ENCODE results near the gene POR.

DNA sequence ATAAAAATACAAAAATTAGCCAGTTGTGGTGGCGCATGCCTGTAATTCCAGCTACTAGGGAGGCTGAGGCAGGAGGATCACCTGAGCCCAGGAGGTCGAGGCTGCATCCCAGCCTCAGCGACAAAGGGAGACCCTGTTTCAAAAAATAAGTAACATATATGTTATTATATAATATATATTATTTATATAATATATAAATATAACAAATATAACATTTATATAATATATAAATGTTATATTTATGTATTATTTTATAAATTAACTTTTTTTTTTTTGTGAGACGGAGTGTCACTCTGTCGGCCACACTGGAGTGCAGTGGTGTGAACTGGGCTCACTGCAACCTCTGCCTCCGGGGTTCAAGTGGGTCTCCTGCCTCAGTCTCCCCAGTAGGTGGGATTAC, 1.5 kb upstream of the POR start:
- TF ChIP-seq RAD21 (IDR thresholded peaks at IDR 0.05) (no peak), SP1 (IDR thresholded peaks at IDR 0.05) (no peak), GABPA (IDR thresholded peaks at IDR 0.05 in 1 of 2, conservative IDR thresholded peaks at IDR 0.05 in 1 of 2) (no peak), MAX (IDR thresholded peaks at IDR 0.05) (no peak), FOXA1 (IDR thresholded peaks at IDR 0.05) (no peak), ATF3 (IDR thresholded peaks at IDR 0.05) (no peak), NR2F2 (IDR thresholded peaks at IDR 0.05) (no peak), ZBTB33 (IDR thresholded peaks at IDR 0.05) (no peak), TAF1 (conservative IDR thresholded peaks at IDR 0.05) (no peak), HNF4A (conservative IDR thresholded peaks at IDR 0.05) (no peak), JUND (IDR thresholded peaks at IDR 0.05) (no peak)
- TF ChIP-seq, protein P1, sequence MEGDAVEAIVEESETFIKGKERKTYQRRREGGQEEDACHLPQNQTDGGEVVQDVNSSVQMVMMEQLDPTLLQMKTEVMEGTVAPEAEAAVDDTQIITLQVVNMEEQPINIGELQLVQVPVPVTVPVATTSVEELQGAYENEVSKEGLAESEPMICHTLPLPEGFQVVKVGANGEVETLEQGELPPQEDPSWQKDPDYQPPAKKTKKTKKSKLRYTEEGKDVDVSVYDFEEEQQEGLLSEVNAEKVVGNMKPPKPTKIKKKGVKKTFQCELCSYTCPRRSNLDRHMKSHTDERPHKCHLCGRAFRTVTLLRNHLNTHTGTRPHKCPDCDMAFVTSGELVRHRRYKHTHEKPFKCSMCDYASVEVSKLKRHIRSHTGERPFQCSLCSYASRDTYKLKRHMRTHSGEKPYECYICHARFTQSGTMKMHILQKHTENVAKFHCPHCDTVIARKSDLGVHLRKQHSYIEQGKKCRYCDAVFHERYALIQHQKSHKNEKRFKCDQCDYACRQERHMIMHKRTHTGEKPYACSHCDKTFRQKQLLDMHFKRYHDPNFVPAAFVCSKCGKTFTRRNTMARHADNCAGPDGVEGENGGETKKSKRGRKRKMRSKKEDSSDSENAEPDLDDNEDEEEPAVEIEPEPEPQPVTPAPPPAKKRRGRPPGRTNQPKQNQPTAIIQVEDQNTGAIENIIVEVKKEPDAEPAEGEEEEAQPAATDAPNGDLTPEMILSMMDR (IDR thresholded peaks at IDR 0.05; ENCODE audit: low read depth, low read length, missing input control): no peak
- TF ChIP-seq, protein P2, sequence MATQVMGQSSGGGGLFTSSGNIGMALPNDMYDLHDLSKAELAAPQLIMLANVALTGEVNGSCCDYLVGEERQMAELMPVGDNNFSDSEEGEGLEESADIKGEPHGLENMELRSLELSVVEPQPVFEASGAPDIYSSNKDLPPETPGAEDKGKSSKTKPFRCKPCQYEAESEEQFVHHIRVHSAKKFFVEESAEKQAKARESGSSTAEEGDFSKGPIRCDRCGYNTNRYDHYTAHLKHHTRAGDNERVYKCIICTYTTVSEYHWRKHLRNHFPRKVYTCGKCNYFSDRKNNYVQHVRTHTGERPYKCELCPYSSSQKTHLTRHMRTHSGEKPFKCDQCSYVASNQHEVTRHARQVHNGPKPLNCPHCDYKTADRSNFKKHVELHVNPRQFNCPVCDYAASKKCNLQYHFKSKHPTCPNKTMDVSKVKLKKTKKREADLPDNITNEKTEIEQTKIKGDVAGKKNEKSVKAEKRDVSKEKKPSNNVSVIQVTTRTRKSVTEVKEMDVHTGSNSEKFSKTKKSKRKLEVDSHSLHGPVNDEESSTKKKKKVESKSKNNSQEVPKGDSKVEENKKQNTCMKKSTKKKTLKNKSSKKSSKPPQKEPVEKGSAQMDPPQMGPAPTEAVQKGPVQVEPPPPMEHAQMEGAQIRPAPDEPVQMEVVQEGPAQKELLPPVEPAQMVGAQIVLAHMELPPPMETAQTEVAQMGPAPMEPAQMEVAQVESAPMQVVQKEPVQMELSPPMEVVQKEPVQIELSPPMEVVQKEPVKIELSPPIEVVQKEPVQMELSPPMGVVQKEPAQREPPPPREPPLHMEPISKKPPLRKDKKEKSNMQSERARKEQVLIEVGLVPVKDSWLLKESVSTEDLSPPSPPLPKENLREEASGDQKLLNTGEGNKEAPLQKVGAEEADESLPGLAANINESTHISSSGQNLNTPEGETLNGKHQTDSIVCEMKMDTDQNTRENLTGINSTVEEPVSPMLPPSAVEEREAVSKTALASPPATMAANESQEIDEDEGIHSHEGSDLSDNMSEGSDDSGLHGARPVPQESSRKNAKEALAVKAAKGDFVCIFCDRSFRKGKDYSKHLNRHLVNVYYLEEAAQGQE (IDR thresholded peaks at IDR 0.05): no peak

All from liver (tissue), 3 donors.